ENCODE results near the gene TGFB1.
"Not testable (repeated sequence)": the region's sequence is repeated elsewhere in the genome, so short reads cannot be mapped to it uniquely, and the experiment has no call there.

TGFB1 gene

GRCh38 chr19:41353466-41354342 lies at the start of gene TGFB1:
TSS of gene TGFB1 (minus strand) at chr19:41353922. CDS start at chr19:41353044, 878 bp downstream.
- DNase-seq (ENCODE audit: low read depth), result no peak

GRCh38 chr19:41402010-41402409 lies 48.3 kb upstream of the TGFB1 start:
- DNase-seq (ENCODE audit: low read depth), result no peak

GRCh38 chr19:41401483-41401882 lies 47.8 kb upstream of the TGFB1 start:
- DNase-seq (ENCODE audit: low read depth), result no peak

- no peak for DNase-seq (ENCODE audit: low read depth)
Measured at GRCh38 chr19:41399525-41399924, 45.8 kb upstream of the TGFB1 start.

- DNase-seq (ENCODE audit: low read depth), result no peak
Measured at GRCh38 chr19:41399091-41399490, 45.4 kb upstream of the TGFB1 start.

- no peak for DNase-seq (ENCODE audit: low read depth)
Measured at GRCh38 chr19:41398598-41398997, 44.9 kb upstream of the TGFB1 start.

- DNase-seq (ENCODE audit: low read depth), result no peak
Measured at GRCh38 chr19:41398050-41398418, 44.3 kb upstream of the TGFB1 start.

GRCh38 chr19:41397086-41398049 lies 43.6 kb upstream of the TGFB1 start, which contains the start of the genes BCKDHA and EXOSC5:
TSS of gene BCKDHA (plus strand) at chr19:41397818. CDS start at chr19:41397828, 10 bp downstream.
TSS of gene EXOSC5 (minus strand) at chr19:41397359. CDS start at chr19:41397328, 31 bp downstream.
- DNase-seq (ENCODE audit: low read depth), result peak; percentile 96

- no peak for DNase-seq (ENCODE audit: low read depth)
Measured at GRCh38 chr19:41395355-41395754, 41.6 kb upstream of the TGFB1 start.

- DNase-seq (ENCODE audit: low read depth), result no peak
Measured at GRCh38 chr19:41392775-41393174, 39.1 kb upstream of the TGFB1 start.

GRCh38 chr19:41391618-41392017 lies 37.9 kb upstream of the TGFB1 start:
- no peak for DNase-seq (ENCODE audit: low read depth)

GRCh38 chr19:41386442-41386841 lies 32.7 kb upstream of the TGFB1 start:
- DNase-seq (ENCODE audit: low read depth), result no peak

GRCh38 chr19:41384351-41384750 lies 30.6 kb upstream of the TGFB1 start:
- DNase-seq (ENCODE audit: low read depth), result no peak

- DNase-seq (ENCODE audit: low read depth), result not testable (repeated sequence)
Measured at GRCh38 chr19:41381536-41381935, 27.8 kb upstream of the TGFB1 start.

GRCh38 chr19:41377977-41378709 lies 24.4 kb upstream of the TGFB1 start:
- DNase-seq (ENCODE audit: low read depth), result no peak

- no peak for DNase-seq (ENCODE audit: low read depth)
Measured at GRCh38 chr19:41376998-41377365, 23.3 kb upstream of the TGFB1 start.

GRCh38 chr19:41376241-41376997 lies 22.7 kb upstream of the TGFB1 start, which contains the start of gene TMEM91:
TSS of gene TMEM91 (plus strand) at chr19:41376533. CDS start at chr19:41378310, 1,777 bp downstream.
- DNase-seq (ENCODE audit: low read depth), result no peak

- no peak for DNase-seq (ENCODE audit: low read depth)
Measured at GRCh38 chr19:41373993-41374392, 20.3 kb upstream of the TGFB1 start.

- no peak for DNase-seq (ENCODE audit: low read depth)
Measured at GRCh38 chr19:41372501-41372900, 18.8 kb upstream of the TGFB1 start.

- DNase-seq (ENCODE audit: low read depth), result no peak
Measured at GRCh38 chr19:41371541-41371940, 17.8 kb upstream of the TGFB1 start.

GRCh38 chr19:41371119-41371518 lies 17.4 kb upstream of the TGFB1 start:
- not testable (repeated sequence) for DNase-seq (ENCODE audit: low read depth)
